HL-60 (cell line): Measurements from ENCODE around the gene MRPS17.

Source experiments
- POLR2AphosphoS5 ChIP-seq: IDR thresholded peaks from 2 replicates; pipeline ENCODE4 v1.6.1; 2012; ENCODE audit warnings: low read depth
- TF ChIP-seq, protein P1 (sequence below): IDR thresholded peaks from 2 replicates; pipeline ENCODE4 v1.6.1; 2012; ENCODE audit warnings: low read depth; ENCODE audit not compliant: insufficient replicate concordance
- TF ChIP-seq, protein P2 (sequence below): IDR thresholded peaks from one replicate; pipeline ENCODE4 v1.5.1; 2011; ENCODE audit warnings: low read length, control low read depth, inconsistent platforms; ENCODE audit not compliant: insufficient read depth

DNA sequence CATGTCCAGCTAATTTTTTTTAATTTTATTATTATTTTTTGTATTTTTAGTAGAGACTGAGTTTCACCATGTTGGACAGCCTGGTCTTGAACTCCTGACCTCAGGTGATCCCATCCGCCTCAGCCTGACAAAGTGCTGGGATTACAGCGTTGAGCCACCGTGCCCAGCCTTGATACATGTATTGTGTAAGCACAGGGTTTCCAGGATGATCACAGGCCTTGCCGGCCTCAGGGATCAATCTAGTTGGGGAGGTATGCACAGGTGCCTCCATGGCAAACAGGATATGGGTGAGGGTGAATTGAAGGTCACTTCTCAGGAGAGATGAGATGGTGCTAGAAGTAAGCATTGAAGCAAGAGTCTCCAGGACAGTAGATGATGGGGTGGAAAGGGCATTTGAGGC is 5.5 kb downstream of the MRPS17 start:
- TF ChIP-seq, protein P1, sequence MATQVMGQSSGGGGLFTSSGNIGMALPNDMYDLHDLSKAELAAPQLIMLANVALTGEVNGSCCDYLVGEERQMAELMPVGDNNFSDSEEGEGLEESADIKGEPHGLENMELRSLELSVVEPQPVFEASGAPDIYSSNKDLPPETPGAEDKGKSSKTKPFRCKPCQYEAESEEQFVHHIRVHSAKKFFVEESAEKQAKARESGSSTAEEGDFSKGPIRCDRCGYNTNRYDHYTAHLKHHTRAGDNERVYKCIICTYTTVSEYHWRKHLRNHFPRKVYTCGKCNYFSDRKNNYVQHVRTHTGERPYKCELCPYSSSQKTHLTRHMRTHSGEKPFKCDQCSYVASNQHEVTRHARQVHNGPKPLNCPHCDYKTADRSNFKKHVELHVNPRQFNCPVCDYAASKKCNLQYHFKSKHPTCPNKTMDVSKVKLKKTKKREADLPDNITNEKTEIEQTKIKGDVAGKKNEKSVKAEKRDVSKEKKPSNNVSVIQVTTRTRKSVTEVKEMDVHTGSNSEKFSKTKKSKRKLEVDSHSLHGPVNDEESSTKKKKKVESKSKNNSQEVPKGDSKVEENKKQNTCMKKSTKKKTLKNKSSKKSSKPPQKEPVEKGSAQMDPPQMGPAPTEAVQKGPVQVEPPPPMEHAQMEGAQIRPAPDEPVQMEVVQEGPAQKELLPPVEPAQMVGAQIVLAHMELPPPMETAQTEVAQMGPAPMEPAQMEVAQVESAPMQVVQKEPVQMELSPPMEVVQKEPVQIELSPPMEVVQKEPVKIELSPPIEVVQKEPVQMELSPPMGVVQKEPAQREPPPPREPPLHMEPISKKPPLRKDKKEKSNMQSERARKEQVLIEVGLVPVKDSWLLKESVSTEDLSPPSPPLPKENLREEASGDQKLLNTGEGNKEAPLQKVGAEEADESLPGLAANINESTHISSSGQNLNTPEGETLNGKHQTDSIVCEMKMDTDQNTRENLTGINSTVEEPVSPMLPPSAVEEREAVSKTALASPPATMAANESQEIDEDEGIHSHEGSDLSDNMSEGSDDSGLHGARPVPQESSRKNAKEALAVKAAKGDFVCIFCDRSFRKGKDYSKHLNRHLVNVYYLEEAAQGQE, result no peak
- TF ChIP-seq, protein P2, sequence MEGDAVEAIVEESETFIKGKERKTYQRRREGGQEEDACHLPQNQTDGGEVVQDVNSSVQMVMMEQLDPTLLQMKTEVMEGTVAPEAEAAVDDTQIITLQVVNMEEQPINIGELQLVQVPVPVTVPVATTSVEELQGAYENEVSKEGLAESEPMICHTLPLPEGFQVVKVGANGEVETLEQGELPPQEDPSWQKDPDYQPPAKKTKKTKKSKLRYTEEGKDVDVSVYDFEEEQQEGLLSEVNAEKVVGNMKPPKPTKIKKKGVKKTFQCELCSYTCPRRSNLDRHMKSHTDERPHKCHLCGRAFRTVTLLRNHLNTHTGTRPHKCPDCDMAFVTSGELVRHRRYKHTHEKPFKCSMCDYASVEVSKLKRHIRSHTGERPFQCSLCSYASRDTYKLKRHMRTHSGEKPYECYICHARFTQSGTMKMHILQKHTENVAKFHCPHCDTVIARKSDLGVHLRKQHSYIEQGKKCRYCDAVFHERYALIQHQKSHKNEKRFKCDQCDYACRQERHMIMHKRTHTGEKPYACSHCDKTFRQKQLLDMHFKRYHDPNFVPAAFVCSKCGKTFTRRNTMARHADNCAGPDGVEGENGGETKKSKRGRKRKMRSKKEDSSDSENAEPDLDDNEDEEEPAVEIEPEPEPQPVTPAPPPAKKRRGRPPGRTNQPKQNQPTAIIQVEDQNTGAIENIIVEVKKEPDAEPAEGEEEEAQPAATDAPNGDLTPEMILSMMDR, result no peak
- TF ChIP-seq POLR2AphosphoS5, result no peak
